ENCODE results near the gene EIF4EBP2. TPM values are rescaled to one million over a fixed set of nuclear protein-coding genes. Genes with fewer than 3 reads are reported as not detected.

The EIF4EBP2 gene
- total RNA-seq (2022; extraction: Qiagen RNA extraction; ENCODE audit: low read depth): 11.7 to 15.2 TPM (median 14.3 TPM) in 5 replicates

GRCh38 chr10:70404036-70404786 is at the start of gene EIF4EBP2:
TSS of gene EIF4EBP2 (plus strand) at chr10:70404145. CDS start at chr10:70404402, 257 bp downstream.

GRCh38 chr10:70441161-70441894 is 37.4 kb downstream of the EIF4EBP2 start, which contains the start of gene NODAL:
TSS of gene NODAL (minus strand) at chr10:70441681. CDS start at chr10:70441667, 14 bp downstream.

Other genes starting within 250 kb of the EIF4EBP2 start
- gene SAR1A, start 233.6 kb upstream of the EIF4EBP2 start, total RNA-seq (2022; extraction: Qiagen RNA extraction; ENCODE audit: low read depth): 80.9 to 100 TPM (median 90.9 TPM) in 5 replicates
- 223 to 246 TPM (median 227 TPM) in 5 replicates for gene PPA1, start 170.7 kb upstream of the EIF4EBP2 start, total RNA-seq (2022; extraction: Qiagen RNA extraction; ENCODE audit: low read depth)
- gene NPFFR1, start 120.1 kb upstream of the EIF4EBP2 start, total RNA-seq (2022; extraction: Qiagen RNA extraction; ENCODE audit: low read depth): 0.05 TPM in 1 of 5 replicates, not detected in the others
- 20.2 to 22.0 TPM (median 20.6 TPM) in 5 replicates for gene LRRC20, start 21.5 kb upstream of the EIF4EBP2 start, total RNA-seq (2022; extraction: Qiagen RNA extraction; ENCODE audit: low read depth)
- gene NODAL, start 37.5 kb downstream of the EIF4EBP2 start, total RNA-seq (2022; extraction: Qiagen RNA extraction; ENCODE audit: low read depth): not detected in 5 replicates
- gene PALD1, start 74.6 kb downstream of the EIF4EBP2 start, total RNA-seq (2022; extraction: Qiagen RNA extraction; ENCODE audit: low read depth): 5.5 to 7.3 TPM (median 6.8 TPM) in 5 replicates
- gene PRF1, start 198.6 kb downstream of the EIF4EBP2 start, total RNA-seq (2022; extraction: Qiagen RNA extraction; ENCODE audit: low read depth): 0.09 to 0.25 TPM in 2 of 5 replicates, not detected in the others

Data from A549 treated with GW870086 at 1 μM for 4 hours (cell line).